Measurements from ENCODE around the gene RNF44.

DNA sequence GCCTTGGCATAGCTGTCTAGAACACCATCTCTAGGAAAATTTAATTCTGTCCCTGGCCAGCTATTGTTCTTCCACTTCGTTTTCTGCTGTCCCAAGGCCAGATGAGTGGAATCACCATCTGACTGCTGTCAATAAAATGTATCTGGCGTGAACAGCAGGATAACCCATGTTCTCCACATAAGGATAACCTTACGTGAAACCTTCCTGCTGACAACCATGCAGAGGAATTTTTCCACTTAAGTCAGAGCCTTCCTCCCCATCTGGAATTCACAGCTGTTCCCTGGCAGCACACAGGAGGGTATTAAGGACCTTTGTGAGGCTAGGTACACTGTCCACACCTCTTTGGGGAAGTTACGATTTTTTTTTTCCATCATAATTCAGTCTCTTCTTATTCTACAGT lies 28.6 kb downstream of the RNF44 start:
- TF ChIP-seq, protein P1, sequence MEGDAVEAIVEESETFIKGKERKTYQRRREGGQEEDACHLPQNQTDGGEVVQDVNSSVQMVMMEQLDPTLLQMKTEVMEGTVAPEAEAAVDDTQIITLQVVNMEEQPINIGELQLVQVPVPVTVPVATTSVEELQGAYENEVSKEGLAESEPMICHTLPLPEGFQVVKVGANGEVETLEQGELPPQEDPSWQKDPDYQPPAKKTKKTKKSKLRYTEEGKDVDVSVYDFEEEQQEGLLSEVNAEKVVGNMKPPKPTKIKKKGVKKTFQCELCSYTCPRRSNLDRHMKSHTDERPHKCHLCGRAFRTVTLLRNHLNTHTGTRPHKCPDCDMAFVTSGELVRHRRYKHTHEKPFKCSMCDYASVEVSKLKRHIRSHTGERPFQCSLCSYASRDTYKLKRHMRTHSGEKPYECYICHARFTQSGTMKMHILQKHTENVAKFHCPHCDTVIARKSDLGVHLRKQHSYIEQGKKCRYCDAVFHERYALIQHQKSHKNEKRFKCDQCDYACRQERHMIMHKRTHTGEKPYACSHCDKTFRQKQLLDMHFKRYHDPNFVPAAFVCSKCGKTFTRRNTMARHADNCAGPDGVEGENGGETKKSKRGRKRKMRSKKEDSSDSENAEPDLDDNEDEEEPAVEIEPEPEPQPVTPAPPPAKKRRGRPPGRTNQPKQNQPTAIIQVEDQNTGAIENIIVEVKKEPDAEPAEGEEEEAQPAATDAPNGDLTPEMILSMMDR (IDR thresholded peaks at IDR 0.05), result no peak
- TF ChIP-seq EZH2 (IDR thresholded peaks at IDR 0.05), result no peak
- TF ChIP-seq EZH2phosphoT487 (IDR thresholded peaks at IDR 0.05), result no peak

Measured in neural progenitor cell (in vitro differentiated cells).